MM.1S (cell line): ENCODE measurements around the gene WFDC11.
"Not testable (repeated sequence)": the region's sequence is repeated elsewhere in the genome, so short reads cannot be mapped to it uniquely, and the experiment has no call there.

Experiments
- DNase-seq: peaks from one replicate; pipeline ENCODE4 v3.0.0-alpha.2; 2015
- H2AFZ ChIP-seq: fragments of 300-600 bp; sonication (generic); 2 replicates; pipeline ENCODE4 v1.6.0; 2016; ENCODE audit warnings: antibody characterized with exemption, low read length
- H3F3A ChIP-seq: fragments of 300-600 bp; sonication (generic); 2 replicates; pipeline ENCODE4 v1.6.1; 2016; ENCODE audit warnings: mild to moderate bottlenecking, antibody characterized with exemption, low read length, moderate library complexity, mixed read lengths; ENCODE audit not compliant: insufficient read depth
- H3K27ac ChIP-seq: fragments of 300-600 bp; sonication (generic); 2 replicates; pipeline ENCODE4 v1.5.1; 2016; ENCODE audit warnings: mild to moderate bottlenecking, low read length
- H3K27me3 ChIP-seq: fragments of 300-600 bp; sonication (generic); replicated peaks from 2 replicates; pipeline ENCODE4 v1.6.0; 2016; ENCODE audit warnings: low read length; ENCODE audit not compliant: insufficient read depth
- H3K36me3 ChIP-seq: fragments of 300-600 bp; sonication (generic); replicated peaks from 2 replicates; pipeline ENCODE4 v1.6.1; 2016; ENCODE audit warnings: mild to moderate bottlenecking, low read length, mixed read lengths; ENCODE audit not compliant: insufficient read depth
- H3K4me1 ChIP-seq: fragments of 300-600 bp; sonication (generic); 2 replicates; pipeline ENCODE4 v1.6.1; 2016; ENCODE audit warnings: low read length, mixed read lengths
- H3K4me2 ChIP-seq: fragments of 300-600 bp; sonication (generic); 2 replicates; pipeline ENCODE4 v1.6.0; 2016; ENCODE audit warnings: low read depth, low read length
- H3K4me3 ChIP-seq: fragments of 300-600 bp; sonication (generic); 2 replicates; pipeline ENCODE4 v1.5.1; 2016; ENCODE audit warnings: low read length, mixed read lengths
- H3K79me2 ChIP-seq: fragments of 300-600 bp; sonication (generic); 2 replicates; pipeline ENCODE4 v1.6.1; 2016; ENCODE audit warnings: mixed run types, low read length, mixed read lengths
- H3K9ac ChIP-seq: fragments of 300-600 bp; sonication (generic); 2 replicates; pipeline ENCODE4 v1.6.1; 2016; ENCODE audit warnings: low read length, mixed read lengths
- H3K9me2 ChIP-seq: fragments of 300-600 bp; sonication (generic); replicated peaks from 2 replicates; pipeline ENCODE4 v1.6.1; 2016; ENCODE audit warnings: mild to moderate bottlenecking, low read length, mixed read lengths; ENCODE audit not compliant: insufficient read depth
- H3K9me3 ChIP-seq: fragments of 300-600 bp; sonication (generic); replicated peaks from 2 replicates; pipeline ENCODE4 v1.6.1; 2016; ENCODE audit warnings: mild to moderate bottlenecking, low read length, mixed read lengths; ENCODE audit not compliant: insufficient read depth
- H4K20me1 ChIP-seq: fragments of 300-600 bp; sonication (generic); 2 replicates; pipeline ENCODE4 v1.6.1; 2016; ENCODE audit warnings: mild to moderate bottlenecking, low read length, moderate library complexity, mixed read lengths; ENCODE audit not compliant: insufficient read depth
- EZH2 ChIP-seq: fragments of 300-600 bp; sonication (generic); optimal IDR thresholded peaks from 2 replicates; pipeline ENCODE3; 2017; ENCODE audit warnings: low read depth, mild to moderate bottlenecking, antibody characterized with exemption, low read length, mixed read lengths
- EZH2phosphoT487 ChIP-seq: fragments of 300-600 bp; sonication (generic); IDR thresholded peaks from 2 replicates; pipeline ENCODE4 v1.6.1; 2018; ENCODE audit warnings: antibody characterized with exemption, low read length
- TF ChIP-seq, protein P1 (sequence below): fragments of 300-600 bp; sonication (generic); IDR thresholded peaks from 2 replicates; pipeline ENCODE4 v1.5.1; 2016; ENCODE audit warnings: antibody characterized with exemption, low read length, mixed read lengths

Gene WFDC11

DNA sequence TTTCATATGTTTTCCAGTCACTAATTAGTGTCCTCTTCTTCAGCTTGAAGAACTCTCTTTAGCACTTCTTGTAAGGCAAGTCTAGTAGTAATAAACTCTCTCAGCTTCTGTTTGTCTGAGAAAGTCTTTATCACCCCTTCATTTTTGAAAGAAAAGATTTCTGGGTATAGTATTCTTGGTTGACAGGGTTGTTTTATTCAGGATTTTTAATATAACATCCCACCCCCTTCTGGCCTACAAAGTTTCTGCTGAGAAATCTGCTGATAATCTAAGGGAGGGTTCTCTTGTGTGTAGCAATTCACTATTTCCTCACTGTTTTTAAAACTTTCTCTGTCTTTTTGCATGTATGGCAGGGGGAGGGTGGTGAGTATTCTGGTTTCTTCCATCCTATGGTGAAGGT is 9.6 kb upstream of the WFDC11 start:
- no peaks in the 10 kb centered on the region for H3K9me2 ChIP-seq
- H3K9ac ChIP-seq = no peak overlapping the region
- no peak overlapping the region for H3K4me2 ChIP-seq
- no peaks in the 10 kb centered on the region for H3K79me2 ChIP-seq
- DNase-seq = no peak
- TF ChIP-seq EZH2 (no peak), EZH2phosphoT487 (no peak)
- TF ChIP-seq, protein P1, sequence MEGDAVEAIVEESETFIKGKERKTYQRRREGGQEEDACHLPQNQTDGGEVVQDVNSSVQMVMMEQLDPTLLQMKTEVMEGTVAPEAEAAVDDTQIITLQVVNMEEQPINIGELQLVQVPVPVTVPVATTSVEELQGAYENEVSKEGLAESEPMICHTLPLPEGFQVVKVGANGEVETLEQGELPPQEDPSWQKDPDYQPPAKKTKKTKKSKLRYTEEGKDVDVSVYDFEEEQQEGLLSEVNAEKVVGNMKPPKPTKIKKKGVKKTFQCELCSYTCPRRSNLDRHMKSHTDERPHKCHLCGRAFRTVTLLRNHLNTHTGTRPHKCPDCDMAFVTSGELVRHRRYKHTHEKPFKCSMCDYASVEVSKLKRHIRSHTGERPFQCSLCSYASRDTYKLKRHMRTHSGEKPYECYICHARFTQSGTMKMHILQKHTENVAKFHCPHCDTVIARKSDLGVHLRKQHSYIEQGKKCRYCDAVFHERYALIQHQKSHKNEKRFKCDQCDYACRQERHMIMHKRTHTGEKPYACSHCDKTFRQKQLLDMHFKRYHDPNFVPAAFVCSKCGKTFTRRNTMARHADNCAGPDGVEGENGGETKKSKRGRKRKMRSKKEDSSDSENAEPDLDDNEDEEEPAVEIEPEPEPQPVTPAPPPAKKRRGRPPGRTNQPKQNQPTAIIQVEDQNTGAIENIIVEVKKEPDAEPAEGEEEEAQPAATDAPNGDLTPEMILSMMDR = no peak
- no peaks in the 10 kb centered on the region for H3F3A ChIP-seq
- H3K27me3 ChIP-seq = no peaks in the 10 kb centered on the region
- no peaks in the 10 kb centered on the region for H3K36me3 ChIP-seq
- H3K9me3 ChIP-seq = no peaks in the 10 kb centered on the region
- H3K4me1 ChIP-seq = no peaks in the 10 kb centered on the region
- H3K4me3 ChIP-seq = no peak overlapping the region
- no peak overlapping the region for H2AFZ ChIP-seq
- no peaks in the 10 kb centered on the region for H4K20me1 ChIP-seq
- H3K27ac ChIP-seq = no peak overlapping the region

DNA sequence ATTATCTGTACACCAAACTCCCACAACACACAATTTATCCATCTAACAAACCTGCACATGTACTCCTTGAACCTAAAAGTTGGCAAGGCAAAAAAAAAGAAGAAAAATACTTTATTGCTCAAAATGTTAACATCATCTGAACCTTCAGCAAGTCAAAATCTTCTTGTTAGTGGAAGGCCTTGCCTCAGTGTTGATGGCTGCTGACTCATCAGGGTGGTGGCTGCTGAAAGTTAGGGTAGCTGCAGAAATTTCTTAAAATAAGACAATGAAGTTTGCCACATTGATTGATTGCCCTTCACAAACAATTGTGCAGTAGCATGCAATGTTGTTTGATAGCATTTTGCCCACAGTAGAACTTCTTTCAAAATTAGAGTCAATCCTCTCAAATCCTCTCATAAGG is 2.7 kb upstream of the WFDC11 start:
- Histone ChIP-seq H3K27me3 (no peaks in the 10 kb centered on the region), H3F3A (no peaks in the 10 kb centered on the region)

DNA sequence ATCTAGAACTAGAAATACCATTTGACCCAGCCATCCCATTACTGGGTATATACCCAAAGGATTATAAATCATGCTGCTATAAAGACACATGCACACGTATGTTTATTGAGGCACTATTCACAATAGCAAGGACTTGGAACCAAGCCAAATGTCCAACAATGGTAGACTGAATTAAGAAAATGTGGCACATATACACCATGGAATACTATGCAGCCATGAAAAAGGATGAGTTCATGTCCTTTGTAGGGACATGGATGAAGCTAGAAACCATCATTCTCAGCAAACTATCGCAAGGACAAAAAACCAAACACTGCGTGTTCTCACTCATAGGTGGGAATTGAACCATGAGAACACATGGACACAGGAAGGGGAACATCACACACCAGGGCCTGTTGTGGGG is 13.0 kb downstream of the WFDC11 start:
- not testable (repeated sequence) for H3K27me3 ChIP-seq, H3F3A ChIP-seq, H4K20me1 ChIP-seq, DNase-seq, H3K4me1 ChIP-seq, H3K9ac ChIP-seq, H2AFZ ChIP-seq, H3K9me2 ChIP-seq, H3K9me3 ChIP-seq, H3K36me3 ChIP-seq, H3K4me3 ChIP-seq, H3K4me2 ChIP-seq, H3K27ac ChIP-seq, H3K79me2 ChIP-seq

More for the DNA sequence above, 2.7 kb upstream of the WFDC11 start:
- Histone ChIP-seq H3K27ac (no peak overlapping the region), H3K9me2 (no peaks in the 10 kb centered on the region), H3K4me2 (no peak overlapping the region), H3K79me2 (no peaks in the 10 kb centered on the region), H2AFZ (no peak overlapping the region), H3K9me3 (no peaks in the 10 kb centered on the region; the same call in 1 of the 2 replicates), H3K9ac (no peak overlapping the region), H3K36me3 (no peaks in the 10 kb centered on the region), H3K4me3 (no peak overlapping the region), H3K4me1 (no peaks in the 10 kb centered on the region), H4K20me1 (no peaks in the 10 kb centered on the region)
- no peak for TF ChIP-seq EZH2
- TF ChIP-seq, protein P1 = no peak
- no peak for TF ChIP-seq EZH2phosphoT487
- peak; percentile 16 for DNase-seq

DNA sequence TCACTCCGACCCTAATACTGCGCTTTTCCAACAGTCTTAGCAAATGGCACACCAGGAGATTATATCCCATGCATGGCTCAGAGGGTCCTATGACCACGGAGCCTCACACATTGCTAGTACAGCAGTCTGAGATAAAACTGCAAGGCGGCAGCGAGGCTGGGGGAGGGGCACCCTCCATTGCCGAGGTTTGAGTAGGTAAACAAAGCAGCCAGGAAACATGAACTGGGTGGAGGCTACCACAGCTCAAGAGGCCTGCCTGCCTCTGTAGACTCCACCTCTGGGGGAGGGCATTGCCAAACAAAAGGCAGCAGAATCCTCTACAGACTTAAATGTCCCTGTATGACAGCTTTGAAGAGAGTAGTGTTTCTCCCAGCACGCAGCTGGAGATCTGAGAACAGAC is 18.3 kb downstream of the WFDC11 start:
- H4K20me1 ChIP-seq, H3F3A ChIP-seq, H3K36me3 ChIP-seq, H3K27ac ChIP-seq, H3K9ac ChIP-seq, H3K4me1 ChIP-seq, H3K9me2 ChIP-seq, H3K79me2 ChIP-seq, H3K9me3 ChIP-seq, H3K27me3 ChIP-seq, H3K4me3 ChIP-seq, H2AFZ ChIP-seq: not testable (repeated sequence)
- DNase-seq = peak; percentile 73
- H3K4me2 ChIP-seq = peak overlapping the region; percentile 29; the same call in 1 of the 2 replicates
